GM19438 (cell line): Measurements from ENCODE around the gene LRTM2.

Source experiments
- ATAC-seq: cut with Tn5 transposase; IDR thresholded peaks from one replicate; pipeline ENCODE4 v1.9.1; 2021; ENCODE audit warnings: low read depth; ENCODE audit not compliant: unreplicated experiment

Gene LRTM2

DNA sequence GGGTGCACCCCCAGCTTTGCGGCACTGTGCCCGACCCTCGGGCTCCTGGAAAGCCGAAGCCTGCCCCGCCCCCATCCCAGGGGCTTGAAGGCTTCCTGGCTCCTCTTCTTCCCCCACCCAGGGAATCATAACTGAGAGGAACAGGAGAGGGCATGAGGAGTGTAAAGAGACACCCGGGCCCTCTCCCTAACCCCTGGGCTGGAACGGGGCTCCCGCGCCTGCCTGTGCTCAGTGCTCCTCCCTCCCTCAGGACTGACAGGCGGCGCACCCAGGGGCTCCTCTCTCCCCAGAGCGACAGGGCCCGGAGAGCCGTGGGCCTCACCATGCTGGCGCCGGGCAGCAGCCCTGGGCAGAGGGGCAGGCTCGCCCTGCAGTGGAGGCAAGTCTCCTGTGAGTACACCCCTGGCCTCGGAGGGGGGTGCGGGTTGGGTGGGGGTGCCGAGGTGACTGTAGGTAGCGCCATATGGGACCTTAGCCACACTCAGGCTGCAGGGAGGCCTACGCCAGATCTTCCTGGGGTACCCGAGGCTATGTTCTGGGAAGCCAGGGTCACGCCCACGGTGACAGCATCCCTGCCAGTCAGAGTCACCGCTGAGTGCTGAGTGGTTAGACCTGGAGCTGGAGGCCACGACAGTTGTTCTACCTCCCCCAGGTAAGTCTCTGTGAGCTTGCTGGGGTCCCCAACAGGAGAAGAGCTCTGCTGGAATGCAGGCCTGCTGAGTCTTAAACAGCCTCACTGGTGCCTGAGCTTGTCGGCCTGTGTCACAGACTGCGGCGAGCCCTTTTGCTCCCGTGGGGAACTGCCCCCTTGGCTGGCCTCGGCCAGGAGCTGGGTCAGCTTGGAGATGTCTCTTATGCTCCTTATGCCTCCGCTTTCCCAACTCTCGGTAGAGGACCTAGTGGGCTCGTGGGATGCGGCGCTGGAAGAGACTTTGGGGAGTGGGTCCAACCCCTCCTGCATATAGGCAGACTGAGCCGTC lies 7.8 kb downstream of the LRTM2 start:
- no peak for ATAC-seq

DNA sequence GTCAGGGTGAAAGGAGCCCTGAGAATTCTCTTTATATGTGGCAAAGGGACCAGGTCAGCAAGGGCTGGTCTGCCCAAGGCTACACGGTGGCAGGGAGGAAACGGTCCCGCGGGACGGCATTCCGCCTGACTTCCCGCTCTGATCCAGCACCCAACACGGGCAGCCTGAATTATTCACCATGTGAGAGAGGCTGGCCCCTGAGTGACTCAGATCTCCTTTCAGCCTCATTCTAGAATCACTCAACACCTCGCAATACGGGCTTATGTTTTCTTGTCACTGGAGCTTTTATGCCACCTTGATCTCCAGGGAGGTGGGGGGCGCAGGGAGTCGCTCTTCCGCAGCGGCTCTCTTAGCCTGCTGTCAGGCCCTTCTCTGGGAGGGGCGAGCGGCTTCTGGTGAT lies 8.5 kb downstream of the LRTM2 start:
- no peak for ATAC-seq

DNA sequence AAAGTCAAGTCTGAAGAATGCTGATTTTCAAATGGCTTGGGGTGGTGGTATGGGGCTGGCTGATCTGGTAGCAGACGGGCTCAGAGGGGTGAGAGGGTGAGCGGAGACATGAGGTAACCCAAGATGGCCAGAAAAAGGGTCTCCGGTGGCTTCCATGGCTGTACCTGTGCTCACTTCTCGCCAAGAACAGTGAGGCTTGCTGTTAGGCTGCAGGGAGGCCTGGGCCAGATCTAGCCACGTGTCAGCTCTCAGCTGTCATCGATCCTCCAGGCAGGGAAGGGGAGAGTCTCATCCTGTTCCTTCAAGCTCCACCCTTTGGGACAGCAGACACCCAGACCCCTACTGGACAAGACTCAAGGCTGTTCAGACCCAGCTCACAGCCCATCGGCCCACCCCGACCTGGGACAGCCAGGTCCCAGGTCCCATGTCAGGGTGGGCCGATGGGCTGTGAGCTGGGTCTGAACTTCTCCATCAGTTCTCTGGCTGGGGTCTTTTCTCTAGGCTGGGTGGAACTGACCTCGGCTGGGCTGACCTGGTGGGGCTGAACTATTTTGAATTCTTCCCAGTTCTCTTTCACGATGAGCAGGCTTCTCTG lies 9.0 kb downstream of the LRTM2 start:
- ATAC-seq = no peak

DNA sequence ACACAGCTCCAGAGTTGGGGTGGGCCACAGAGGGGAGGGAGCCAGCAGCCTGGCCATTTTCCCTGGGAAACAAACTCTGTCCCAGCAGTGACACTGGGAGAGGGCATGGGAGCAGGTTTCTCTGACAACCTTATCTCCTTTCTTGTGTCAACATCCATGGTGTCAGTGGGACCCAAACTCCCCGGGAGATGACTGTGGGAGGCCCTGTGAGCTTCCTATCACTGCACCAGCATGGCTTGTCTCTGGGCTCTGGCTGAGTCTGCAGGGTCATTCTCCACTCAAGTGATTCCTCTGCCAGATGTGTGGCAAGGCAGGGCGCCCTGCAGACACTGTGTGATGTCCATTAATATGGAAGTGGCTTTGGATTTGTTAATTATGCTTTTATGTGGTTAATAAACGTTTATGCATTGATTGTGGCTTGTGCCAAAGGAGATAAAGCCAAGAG lies 10.1 kb downstream of the LRTM2 start:
- no peak for ATAC-seq

DNA sequence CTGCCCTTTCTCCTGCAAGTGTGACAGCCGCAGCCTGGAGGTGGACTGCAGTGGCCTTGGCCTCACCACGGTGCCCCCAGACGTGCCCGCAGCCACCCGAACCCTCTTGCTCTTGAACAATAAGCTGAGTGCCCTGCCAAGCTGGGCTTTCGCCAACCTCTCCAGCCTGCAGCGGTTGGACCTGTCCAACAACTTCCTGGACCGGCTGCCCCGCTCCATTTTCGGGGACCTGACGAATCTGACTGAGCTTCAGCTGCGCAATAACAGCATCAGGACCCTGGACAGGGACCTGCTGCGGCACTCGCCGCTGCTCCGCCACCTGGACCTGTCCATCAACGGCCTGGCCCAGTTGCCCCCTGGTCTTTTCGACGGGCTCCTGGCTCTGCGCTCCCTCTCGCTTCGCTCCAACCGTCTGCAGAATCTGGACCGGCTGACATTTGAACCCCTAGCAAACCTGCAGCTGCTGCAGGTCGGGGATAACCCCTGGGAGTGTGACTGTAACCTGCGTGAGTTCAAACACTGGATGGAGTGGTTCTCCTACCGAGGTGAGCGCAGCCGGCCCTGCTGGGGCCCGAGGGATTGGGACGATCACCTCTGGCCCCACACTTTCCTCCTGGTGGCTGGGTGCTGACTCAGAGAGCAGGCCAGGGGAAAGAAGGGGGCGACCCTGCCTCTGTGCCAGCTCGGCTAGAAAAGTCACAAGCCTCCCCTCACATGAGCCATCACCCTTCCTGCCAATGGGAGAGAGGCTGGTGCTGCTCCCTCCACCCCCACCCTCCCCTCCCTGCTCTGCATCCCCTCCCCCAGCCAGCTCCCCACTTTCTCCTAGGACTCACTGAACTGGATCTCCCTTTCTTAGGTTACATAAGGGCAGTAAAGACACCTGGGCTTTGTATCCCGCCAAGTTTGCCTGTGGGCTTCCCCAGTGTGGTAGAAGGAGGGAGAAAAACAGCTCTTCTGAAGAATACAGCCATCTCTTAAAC lies 10.9 kb downstream of the LRTM2 start:
- ATAC-seq = no peak

DNA sequence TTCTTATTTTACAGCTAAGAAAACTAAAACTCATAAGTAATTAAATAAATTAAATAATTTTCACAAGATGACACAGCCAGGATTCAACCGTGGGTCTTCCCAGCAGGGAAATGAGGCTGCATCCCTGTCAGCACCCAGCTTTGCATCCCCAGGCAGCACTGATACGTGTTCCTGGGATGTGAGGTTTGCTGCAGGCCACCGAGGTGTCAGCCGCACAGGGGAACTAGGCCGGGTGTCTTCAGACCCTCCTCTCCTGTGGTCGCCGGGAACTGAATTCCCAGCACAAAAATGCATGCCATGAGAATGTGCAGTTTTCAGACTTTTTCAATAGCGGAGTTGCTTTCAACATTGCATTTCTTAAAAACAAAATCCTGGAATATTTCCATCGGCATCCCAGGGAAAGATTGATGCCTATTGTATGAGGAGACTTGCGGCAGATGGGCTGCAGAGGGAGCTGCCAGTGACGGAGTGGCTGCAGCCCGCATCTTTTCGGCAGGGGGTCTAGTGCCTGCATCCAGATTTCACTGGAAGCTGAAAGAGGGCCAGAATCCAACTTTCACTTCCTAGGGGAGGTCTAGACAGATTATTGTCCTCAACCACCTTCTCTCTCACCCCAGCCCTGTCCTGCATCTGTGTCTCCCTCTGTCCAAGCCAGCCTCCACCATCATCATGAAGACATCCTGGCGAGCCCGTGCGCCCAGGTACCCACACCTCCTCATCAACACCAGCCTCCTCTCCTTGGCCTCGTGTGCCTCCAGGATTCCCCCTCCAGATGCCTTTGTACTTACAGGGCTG lies 12.6 kb downstream of the LRTM2 start:
- no peak for ATAC-seq

DNA sequence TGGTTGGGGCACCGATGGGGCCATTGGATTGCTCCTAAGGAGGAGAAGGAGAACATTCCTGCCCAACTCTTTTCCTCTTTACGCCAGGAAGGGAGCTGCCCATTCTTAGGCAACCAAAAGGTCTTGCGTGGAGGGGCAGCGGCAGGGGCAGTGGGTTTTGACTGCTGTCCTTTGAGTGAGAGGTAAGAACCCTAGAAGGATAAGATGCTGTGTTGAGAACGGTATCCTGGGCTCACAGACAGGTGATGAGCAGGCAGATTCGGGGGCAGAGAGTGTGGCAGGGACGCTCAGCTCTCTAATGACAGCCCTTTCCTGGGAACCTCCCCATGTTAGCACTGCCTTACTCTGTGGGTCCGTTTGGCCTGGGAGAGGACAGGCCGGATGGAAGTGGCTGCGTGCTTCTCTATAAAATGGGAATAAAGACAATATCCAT lies 13.2 kb downstream of the LRTM2 start:
- no peak for ATAC-seq

DNA sequence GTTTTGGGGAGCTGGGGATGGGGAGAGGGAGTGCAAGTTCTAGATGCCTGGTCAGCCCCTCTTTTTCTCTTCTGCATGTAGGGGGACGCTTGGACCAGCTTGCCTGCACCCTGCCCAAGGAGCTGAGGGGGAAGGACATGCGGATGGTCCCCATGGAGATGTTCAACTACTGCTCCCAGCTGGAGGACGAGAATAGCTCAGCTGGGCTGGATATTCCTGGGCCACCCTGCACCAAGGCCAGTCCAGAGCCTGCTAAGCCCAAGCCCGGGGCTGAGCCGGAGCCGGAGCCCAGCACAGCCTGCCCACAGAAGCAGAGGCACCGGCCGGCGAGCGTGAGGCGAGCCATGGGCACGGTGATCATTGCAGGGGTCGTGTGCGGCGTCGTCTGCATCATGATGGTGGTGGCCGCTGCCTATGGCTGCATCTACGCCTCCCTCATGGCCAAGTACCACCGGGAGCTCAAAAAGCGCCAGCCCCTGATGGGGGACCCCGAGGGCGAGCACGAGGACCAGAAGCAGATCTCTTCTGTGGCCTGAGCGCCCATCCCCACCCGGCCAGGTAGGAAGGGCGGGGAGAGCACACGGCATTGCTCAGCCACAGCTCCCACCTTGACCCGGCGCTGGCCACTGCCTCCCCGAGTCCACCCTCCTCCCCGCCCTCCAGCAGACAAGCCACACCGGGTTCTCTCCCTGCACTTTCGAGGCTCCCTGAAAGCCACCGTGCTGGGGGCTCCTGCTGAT lies 14.0 kb downstream of the LRTM2 start:
- no peak for ATAC-seq

DNA sequence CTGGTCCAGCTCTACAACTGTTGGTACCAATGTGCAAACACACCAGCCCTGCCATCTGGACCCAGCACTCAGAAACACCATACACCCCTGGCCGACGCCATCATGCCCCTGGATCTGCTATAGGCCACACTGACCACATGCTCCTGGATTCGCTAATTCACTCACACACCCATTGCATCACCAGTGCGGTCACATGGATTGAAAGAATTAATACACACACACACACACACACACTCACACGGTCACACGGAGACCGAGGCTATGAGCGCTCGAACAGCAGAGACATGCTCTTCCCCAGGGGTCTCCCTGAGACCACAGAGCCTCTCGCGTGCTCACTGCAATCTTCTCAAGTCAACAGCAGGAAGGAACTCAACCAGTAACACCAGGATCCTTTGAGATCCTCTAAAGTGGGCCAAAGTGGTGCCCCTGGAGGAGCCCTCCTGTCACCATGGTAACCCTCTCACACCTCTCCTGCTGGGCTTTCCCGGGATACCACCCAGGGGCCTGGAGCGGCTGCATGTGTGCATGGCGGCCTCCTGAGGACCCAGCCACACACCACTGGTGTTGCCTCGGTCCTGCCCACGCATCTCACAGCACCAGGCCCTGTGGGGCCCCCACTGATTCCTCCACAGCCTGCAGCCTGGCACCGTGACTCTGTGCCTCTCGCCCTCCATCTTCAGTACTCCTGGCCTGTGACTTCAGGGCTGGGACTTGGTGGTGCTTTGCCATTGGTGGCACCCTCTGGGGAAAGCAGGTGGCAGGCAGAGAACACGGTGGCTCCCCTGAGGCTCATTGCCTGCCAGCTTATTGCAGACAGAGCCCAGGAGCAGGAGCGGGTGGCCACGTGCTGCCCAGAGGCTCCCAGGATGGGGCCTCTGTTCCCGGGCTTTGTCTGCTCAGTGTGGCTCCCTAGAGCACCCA lies 15.1 kb downstream of the LRTM2 start:
- no peak for ATAC-seq

DNA sequence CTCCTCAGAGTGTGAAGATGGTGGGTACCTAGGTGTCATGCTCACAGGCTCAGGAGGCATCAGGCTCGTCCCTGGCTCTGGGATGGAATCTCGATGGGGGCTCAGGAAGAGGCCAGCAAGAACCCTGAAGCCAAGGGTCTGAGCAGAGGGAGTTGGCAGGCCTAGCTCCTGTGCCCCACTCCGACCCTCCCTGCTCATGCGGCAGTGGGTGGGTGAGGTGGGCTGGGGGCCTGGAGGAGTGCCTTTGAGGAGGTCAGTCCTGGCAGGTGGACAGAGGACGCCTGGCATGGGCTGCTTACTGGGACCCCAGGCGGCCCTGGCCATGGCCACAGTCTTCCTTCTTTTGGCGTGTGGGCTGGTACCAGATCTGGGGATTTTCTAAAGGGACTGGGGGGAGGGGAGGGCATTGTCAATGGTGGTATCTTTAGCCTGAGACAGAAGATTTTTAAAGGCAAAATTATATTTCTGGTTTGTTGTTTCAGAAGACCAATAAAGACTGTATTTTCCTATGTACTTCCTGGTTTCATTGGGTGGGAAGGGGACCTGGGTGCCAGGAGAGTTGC lies 16.0 kb downstream of the LRTM2 start:
- no peak for ATAC-seq

DNA sequence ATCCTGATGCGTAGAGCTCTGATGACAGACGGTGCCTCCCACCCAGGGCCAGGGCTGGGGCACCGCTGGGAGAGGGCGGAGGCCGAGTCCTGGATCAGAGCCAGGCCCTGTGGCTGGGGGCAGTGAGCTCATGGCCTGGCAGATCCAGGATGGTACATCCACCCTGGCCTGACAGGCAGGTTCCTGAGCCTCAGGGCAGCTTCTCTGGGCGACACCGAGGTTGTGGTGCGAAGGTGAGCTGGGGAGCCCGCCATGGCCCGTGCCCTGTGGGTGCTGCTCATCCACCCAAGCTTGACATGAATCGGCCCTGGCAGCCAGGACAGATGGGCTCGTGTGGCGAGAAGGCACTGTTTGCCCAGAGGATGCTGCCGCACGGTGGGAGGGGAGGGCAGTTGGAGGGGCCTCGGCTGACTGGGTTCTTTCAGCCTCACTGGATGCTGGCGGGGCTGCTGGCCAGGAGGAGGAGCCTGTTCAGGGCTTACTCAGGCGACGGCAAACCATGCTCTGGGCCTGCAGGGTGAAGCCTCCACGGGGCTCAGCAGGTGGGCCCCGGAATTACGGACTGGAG lies 16.6 kb downstream of the LRTM2 start:
- no peak for ATAC-seq

DNA sequence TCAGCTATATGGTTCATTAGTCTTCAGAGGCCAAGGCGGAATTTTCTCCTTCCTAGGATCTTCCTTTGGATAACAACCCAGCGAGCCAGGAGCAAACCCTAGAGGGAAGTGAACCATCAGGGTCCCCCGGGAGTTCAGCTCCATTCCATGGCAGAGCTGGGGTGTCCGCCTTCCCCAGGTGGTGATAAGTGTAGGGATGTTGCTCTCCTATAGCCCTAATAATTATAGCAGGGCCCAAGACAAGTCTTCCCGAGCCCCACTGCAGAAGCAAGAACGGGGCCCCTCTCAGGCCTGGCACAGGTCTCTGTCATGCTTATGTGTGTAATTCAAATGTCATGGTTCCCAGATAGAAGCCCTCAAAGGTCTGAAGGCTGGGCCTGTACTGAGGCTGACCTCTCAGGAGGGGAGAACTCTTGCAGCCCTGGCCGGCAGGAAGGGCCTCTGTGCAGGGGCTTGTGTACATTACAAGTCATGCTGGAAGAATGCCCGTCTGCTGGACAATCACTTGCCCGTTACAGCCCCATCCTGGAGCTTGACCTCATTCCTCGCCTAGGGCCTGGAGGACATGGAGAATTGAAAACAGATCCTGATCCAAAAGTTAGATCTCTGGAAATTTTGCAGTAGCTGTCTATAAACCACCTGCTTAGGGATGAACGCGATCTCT lies 17.3 kb downstream of the LRTM2 start:
- ATAC-seq = no peak

DNA sequence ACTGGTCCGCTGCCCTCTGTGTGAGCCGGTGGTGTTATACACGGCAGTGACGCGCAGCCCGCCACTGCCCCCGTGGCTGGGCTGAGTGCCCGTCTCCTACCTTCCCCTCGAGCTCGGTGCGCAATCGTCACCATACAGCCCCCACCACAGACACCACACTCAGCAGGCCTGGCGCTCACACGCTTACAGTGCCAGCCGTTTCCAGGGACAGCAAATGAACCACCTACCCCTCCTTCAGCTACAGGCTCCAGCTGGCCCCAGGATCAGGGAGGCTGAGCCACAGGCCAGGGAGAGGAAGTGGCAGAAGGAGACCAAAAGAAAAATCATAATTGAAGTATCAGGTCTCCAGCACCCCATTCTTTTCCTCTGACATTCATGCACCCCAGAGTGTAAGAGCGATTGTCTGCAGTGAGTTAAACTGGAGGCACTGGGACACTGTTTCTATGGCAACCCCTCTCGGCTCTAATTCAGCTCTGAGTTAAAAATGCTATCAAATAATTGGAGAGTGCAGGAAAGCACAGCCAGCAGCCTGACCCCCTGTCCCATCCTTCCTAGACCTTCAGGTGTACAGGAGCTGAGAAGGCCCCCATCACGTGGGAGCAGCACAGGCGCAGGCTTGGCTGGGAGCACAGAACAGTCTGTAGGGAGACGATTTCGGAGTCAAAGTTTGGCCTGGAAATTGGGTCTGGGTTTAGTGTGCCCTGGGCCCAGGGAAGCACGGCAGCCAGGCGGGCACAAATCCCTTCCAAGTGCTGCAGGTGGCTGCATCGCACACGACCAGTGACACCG lies 18.0 kb downstream of the LRTM2 start:
- ATAC-seq = no peak

DNA sequence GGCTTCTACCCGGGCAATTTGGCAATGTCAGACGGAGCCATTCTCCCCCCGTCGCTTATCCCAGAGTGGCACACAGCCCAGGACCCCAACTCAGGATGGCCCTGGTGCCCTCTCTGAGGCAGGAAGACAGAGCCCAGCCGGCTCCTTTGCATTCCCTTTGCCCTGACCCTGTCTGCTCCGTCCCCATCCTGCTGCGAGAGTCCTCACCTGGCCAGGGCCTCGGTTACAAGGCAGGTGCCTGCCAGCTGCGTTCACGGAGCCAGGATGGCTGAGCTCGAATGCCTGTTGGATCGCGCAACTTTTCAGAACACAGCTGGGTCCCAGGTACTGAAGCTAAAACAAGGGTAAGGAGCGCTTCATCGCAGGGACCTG lies 18.6 kb downstream of the LRTM2 start:
- ATAC-seq = no peak

DNA sequence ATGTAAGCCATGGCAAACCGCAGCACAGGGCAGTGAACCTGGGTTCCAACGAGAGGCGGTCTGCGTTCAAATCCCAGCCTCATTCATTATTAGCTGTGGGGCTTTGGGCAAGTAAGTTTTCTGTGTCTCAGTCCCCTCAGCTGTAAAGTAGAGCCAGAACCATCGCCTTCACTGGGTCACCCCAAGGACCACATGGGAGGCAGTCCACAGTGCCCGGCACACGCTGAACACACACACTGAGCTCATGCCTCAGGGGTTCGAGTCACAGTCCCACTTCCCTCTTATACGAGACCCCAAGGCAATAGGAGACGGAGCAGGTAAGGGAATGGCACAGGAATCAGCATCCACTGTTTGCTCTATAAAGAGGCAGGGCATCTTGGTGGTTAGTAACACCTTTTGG lies 19.1 kb downstream of the LRTM2 start:
- no peak for ATAC-seq
